ENCODE data around the gene GNA14.
"Not testable (repeated sequence)": the region's sequence is repeated elsewhere in the genome, so short reads cannot be mapped to it uniquely, and the experiment has no call there.

- TF ChIP-seq CTCF, POLR2A (IDR thresholded peaks at IDR 0.05): not testable (repeated sequence)
Observed at GRCh38 chr9:77490279-77490678, 157.8 kb downstream of the GNA14 start.

Data from Peyer's patch (tissue), 4 donors.